Omental fat pad (tissue), 4 donors: ENCODE results near the gene APOC3. TPM values are rescaled to one million over a fixed set of nuclear protein-coding genes. Genes with fewer than 3 reads are reported as not detected.
"Not testable (repeated sequence)": the region's sequence is repeated elsewhere in the genome, so short reads cannot be mapped to it uniquely, and the experiment has no call there.

Experiments used
- ATAC-seq: fragments of 150-250 bp; one replicate; pipeline ENCODE4 v1.9.1; 2016; ENCODE audit warnings: mild to moderate bottlenecking, moderate library complexity; ENCODE audit not compliant: low FRiP score
- DNase-seq: peaks from one replicate; pipeline ENCODE4 v3.0.0-alpha.2; 2019; ENCODE audit warnings: low spot score
- total RNA-seq, 4 donors: library from RNA; depleted of rRNA; stranded (reverse); fragments of >200 nt; gene quantifications; one replicate each; pipeline ENCODE4 v1.1.0, GENCODE V29; 2016
- TF ChIP-seq, protein P1 (sequence below), 3 donors: fragments of 450-650 bp; IDR thresholded peaks; one replicate each; pipeline ENCODE4 v1.5.1; 2016 to 2017; ENCODE audit warnings: antibody characterized with exemption in 3 of 3, mild to moderate bottlenecking in 3 of 3, moderate library complexity in 2 of 3

APOC3 gene
- total RNA-seq, 4 donors from 2014 or later, result 3.5 TPM; not detected in 3

DNA sequence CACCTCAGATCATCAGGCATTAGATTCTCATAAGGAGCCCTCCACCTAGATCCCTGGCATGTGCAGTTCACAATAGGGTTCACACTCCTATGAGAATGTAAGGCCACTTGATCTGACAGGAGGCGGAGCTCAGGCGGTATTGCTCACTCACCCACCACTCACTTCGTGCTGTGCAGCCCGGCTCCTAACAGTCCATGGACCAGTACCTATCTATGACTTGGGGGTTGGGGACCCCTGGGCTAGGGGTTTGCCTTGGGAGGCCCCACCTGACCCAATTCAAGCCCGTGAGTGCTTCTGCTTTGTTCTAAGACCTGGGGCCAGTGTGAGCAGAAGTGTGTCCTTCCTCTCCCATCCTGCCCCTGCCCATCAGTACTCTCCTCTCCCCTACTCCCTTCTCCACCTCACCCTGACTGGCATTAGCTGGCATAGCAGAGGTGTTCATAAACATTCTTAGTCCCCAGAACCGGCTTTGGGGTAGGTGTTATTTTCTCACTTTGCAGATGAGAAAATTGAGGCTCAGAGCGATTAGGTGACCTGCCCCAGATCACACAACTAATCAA lies 2.2 kb downstream of the APOC3 start:
- no peak for DNase-seq
- ATAC-seq, result no peak
- TF ChIP-seq, protein P1, sequence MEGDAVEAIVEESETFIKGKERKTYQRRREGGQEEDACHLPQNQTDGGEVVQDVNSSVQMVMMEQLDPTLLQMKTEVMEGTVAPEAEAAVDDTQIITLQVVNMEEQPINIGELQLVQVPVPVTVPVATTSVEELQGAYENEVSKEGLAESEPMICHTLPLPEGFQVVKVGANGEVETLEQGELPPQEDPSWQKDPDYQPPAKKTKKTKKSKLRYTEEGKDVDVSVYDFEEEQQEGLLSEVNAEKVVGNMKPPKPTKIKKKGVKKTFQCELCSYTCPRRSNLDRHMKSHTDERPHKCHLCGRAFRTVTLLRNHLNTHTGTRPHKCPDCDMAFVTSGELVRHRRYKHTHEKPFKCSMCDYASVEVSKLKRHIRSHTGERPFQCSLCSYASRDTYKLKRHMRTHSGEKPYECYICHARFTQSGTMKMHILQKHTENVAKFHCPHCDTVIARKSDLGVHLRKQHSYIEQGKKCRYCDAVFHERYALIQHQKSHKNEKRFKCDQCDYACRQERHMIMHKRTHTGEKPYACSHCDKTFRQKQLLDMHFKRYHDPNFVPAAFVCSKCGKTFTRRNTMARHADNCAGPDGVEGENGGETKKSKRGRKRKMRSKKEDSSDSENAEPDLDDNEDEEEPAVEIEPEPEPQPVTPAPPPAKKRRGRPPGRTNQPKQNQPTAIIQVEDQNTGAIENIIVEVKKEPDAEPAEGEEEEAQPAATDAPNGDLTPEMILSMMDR (IDR thresholded peaks at IDR 0.05), result no peak

DNA sequence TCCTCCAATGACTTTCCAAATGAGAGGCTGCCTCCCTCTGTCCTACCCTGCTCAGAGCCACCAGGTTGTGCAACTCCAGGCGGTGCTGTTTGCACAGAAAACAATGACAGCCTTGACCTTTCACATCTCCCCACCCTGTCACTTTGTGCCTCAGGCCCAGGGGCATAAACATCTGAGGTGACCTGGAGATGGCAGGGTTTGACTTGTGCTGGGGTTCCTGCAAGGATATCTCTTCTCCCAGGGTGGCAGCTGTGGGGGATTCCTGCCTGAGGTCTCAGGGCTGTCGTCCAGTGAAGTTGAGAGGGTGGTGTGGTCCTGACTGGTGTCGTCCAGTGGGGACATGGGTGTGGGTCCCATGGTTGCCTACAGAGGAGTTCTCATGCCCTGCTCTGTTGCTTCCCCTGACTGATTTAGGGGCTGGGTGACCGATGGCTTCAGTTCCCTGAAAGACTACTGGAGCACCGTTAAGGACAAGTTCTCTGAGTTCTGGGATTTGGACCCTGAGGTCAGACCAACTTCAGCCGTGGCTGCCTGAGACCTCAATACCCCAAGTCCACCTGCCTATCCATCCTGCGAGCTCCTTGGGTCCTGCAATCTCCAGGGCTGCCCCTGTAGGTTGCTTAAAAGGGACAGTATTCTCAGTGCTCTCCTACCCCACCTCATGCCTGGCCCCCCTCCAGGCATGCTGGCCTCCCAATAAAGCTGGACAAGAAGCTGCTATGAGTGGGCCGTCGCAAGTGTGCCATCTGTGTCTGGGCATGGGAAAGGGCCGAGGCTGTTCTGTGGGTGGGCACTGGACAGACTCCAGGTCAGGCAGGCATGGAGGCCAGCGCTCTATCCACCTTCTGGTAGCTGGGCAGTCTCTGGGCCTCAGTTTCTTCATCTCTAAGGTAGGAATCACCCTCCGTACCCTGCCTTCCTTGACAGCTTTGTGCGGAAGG lies 2.9 kb downstream of the APOC3 start:
- TF ChIP-seq, protein P1 (IDR thresholded peaks at IDR 0.05), result no peak
- ATAC-seq, result no peak
- DNase-seq, result no peak

DNA sequence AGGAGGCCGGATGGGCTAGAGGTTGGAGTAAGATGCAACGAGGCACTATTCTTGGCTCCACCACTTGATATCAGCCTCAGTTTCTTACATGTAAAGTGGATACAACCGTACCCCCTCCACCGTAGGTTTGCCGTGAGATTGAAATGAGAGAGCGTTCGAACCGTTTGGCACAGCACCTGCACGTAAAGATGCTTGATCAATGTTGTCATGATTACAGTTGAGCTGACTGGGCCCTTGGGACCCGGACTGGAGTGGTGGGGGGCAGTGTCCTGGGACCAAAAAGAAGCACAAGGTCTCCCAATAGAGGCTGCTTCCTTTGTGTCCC lies 3.7 kb downstream of the APOC3 start:
- TF ChIP-seq, protein P1 (IDR thresholded peaks at IDR 0.05), result no peak
- no peak for DNase-seq

DNA sequence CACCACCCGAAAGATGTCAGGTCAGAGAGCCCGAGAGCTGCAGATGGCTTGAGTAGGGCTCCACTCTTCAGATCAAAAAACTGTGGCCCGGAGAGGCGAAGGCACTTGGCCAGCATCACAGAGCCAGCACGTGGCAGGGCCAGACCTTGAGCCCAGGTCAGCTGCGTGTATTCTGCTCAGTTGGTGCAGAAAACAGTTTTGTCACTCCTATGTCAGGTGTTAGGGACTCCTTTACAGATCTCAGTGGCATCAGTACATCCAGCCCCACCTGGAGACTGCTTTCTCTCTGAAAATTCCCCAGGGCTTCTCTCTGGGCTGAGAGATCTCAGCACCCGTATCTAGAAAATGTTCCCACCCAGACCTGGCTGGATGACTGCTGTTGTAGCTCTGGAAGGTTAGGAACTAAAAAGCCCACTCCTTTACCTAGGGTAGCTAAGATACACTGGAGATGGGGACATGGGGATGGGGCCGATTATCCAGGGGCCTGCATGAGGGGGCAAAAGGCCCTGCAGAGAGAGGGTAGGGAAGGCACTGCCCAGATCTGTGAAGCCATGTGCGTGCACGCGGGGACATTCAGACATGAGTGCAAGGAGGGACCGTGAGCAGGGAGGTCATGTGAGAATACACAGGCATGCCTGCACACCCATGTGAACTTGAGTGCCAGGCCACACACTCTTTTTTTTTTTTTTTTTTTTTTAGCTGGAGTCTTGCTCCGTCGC lies 4.3 kb downstream of the APOC3 start:
- ATAC-seq, result no peak
- TF ChIP-seq, protein P1 (IDR thresholded peaks at IDR 0.05), result no peak
- DNase-seq, result no peak

More for the DNA sequence above, 3.7 kb downstream of the APOC3 start:
- no peak for ATAC-seq

DNA sequence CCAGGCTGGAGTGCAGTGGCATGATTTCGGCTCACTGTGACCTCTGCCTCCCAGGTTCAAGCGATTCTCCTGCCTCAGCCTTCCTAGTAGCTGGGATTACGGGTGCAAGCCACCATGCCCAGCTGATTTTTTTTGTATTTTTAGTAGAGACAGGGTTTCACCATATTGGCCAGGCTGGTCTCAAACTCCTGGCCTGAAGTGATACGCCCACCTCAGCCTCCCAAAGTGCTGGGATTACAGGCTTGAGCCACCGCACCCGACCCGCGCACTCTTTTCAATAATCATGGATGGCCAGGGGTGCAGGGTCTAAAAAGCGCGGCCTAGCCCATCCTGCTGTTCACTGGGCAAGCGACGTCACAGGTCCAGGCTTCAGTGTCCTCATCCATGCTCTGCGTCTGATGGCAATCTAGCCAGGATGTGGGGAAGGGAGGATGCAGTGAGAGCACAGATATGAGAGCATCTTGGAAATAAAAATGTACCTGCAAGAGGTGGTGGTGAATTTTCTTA lies 4.9 kb downstream of the APOC3 start:
- ATAC-seq, DNase-seq: not testable (repeated sequence)

DNA sequence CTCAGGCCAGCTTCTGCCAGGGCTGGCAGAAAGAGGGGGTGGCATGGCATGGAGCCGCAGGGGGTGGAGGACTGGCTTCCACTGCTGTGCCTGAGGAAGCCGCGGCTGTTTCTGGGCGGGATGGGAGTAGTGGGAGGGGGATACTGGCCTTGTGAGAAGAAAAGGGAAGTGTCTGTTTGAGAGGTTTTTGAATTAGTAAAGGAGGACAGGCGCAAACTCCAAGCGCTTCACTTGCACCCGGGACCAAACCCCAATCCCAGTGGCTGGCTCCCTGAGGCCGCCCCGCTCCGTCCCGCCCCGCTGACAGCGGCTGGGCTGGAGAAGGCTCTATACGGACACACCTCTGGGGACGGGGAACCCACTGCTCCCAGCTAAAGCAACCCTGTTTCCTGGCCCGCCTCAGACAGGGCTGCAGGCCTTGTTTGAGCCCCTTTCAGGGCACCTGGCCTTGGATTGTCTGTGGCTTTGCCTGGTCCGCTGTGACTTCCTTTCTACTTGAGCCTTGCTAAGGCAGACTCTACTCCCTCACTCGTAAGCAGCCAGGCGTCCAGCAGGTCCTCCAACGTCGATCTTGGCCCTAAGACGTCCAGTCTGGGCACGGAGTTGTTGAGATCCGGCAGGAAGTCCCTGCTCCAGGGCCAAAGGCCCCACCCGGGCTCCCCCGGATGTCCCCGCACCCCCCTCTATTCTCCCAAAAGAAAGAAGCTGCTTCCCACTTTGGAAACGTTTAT lies 5.5 kb downstream of the APOC3 start:
- DNase-seq (no peak), ATAC-seq (peak; percentile 12)
- TF ChIP-seq, protein P1 (IDR thresholded peaks at IDR 0.05), result no peak
